SK-N-SH (cell line): ENCODE results near the gene PTPN2. TPM values are rescaled to one million over a fixed set of nuclear protein-coding genes. Genes with fewer than 3 reads are reported as not detected.

Experiments
- CTCF ChIA-PET: fragments of 300-600, 350-600 bp; formaldehyde crosslinking; extraction: SDS; loops from one replicate; lab custom pipeline; 2021; lab: Yijun Ruan, JAX
- POLR2A ChIA-PET: fragments of 350-600 bp; sonication (Branson Sonifier 250); formaldehyde crosslinking; extraction: SDS; loops from one replicate; lab custom pipeline; 2020; ENCODE audit warnings: antibody characterized with exemption, inconsistent platforms; lab: Yijun Ruan, JAX
- DNase-seq: peaks from one replicate; pipeline ENCODE4 v3.0.0; 2012
- H2AFZ ChIP-seq: fragments of 200-600 bp; sonication (generic); 2 replicates; pipeline ENCODE4 v1.8.1; 2016; ENCODE audit warnings: antibody characterized with exemption, mild to moderate bottlenecking, low read depth
- H3F3A ChIP-seq: fragments of 200-600 bp; sonication (generic); replicated peaks from 2 replicates; pipeline ENCODE3; 2016; ENCODE audit warnings: antibody characterized with exemption, mild to moderate bottlenecking; ENCODE audit not compliant: insufficient read depth
- H3K27ac ChIP-seq, 2 experiments: fragments of 200-500 bp in 1 of 2; fragments of 200-600 bp in 1 of 2; sonication (Bioruptor generic) in 1 of 2; sonication (generic), shearing (Covaris generic) in 1 of 2; 2 replicates each; pipeline versions ENCODE4 v1.5.1 to v1.6.1; 2014 to 2016; ENCODE audit warnings: low read depth in 2 of 2, inconsistent platforms in 1 of 2, low read length in 1 of 2, mild to moderate bottlenecking in 1 of 2, mixed read lengths in 1 of 2
- H3K27me3 ChIP-seq: fragments of 200-600 bp; sonication (generic), shearing (Covaris generic); 2 replicates; pipeline ENCODE4 v1.6.1; 2016; ENCODE audit warnings: mixed run types; ENCODE audit not compliant: insufficient read depth
- H3K36me3 ChIP-seq, 2 experiments: fragments of 200-500 bp in 1 of 2; fragments of 200-600 bp in 1 of 2; sonication (Bioruptor generic) in 1 of 2; sonication (generic) in 1 of 2; replicated peaks in 1 of 2; 2 replicates each; pipeline versions ENCODE3 to v1.5.1; 2014 to 2016; ENCODE audit warnings: low read length in 1 of 2, mild to moderate bottlenecking in 1 of 2; ENCODE audit not compliant: insufficient read depth in 2 of 2, control insufficient read depth in 1 of 2
- H3K4me1 ChIP-seq, 2 experiments: fragments of 200-500 bp in 1 of 2; fragments of 200-600 bp in 1 of 2; sonication (Bioruptor generic) in 1 of 2; sonication (generic), shearing (Covaris generic) in 1 of 2; 2 replicates each; pipeline versions ENCODE4 v1.5.1 to v1.6.1; 2014 to 2016; ENCODE audit warnings: low read depth in 1 of 2, low read length in 1 of 2, mixed run types in 1 of 2; ENCODE audit not compliant: insufficient read depth in 2 of 2, control insufficient read depth in 1 of 2
- H3K4me2 ChIP-seq: fragments of 200-600 bp; sonication (generic), shearing (Covaris generic); 2 replicates; pipeline ENCODE4 v1.6.1; 2017; ENCODE audit warnings: mixed run types
- H3K4me3 ChIP-seq, 2 experiments: fragments of 200-500 bp in 1 of 2; fragments of 200-600 bp in 1 of 2; sonication (Bioruptor generic) in 1 of 2; sonication (generic), shearing (Covaris generic) in 1 of 2; 2 replicates each; pipeline versions ENCODE4 v1.5.1 to v1.8.1; 2014 to 2016; ENCODE audit warnings: low read depth in 2 of 2, inconsistent platforms in 1 of 2, low read length in 1 of 2, mild to moderate bottlenecking in 1 of 2, mixed read lengths in 1 of 2, moderate library complexity in 1 of 2
- H3K79me2 ChIP-seq: fragments of 200-600 bp; sonication (generic); 2 replicates; pipeline ENCODE4 v1.8.1; 2017; ENCODE audit warnings: mild to moderate bottlenecking; ENCODE audit not compliant: insufficient read depth
- H3K9ac ChIP-seq: fragments of 200-600 bp; sonication (generic); 2 replicates; pipeline ENCODE4 v1.6.1; 2017; ENCODE audit warnings: mixed run types
- H3K9me2 ChIP-seq: fragments of 200-600 bp; sonication (generic); 2 replicates; pipeline ENCODE4 v1.6.1; 2017; ENCODE audit warnings: mixed run types
- H3K9me3 ChIP-seq: fragments of 200-600 bp; sonication (generic); 2 replicates; pipeline ENCODE4 v1.6.1; 2017; ENCODE audit warnings: mixed run types, mild to moderate bottlenecking, moderate library complexity
- H4K20me1 ChIP-seq: fragments of 200-600 bp; sonication (generic); 2 replicates; pipeline ENCODE4 v1.6.1; 2017; ENCODE audit warnings: mild to moderate bottlenecking, mixed run types; ENCODE audit not compliant: insufficient read depth
- CHD2 ChIP-seq: fragments of 150-350 bp; IDR thresholded peaks from 2 replicates; pipeline ENCODE4 v1.6.1; 2018; ENCODE audit warnings: low read length; ENCODE audit not compliant: partially characterized antibody
- ELF1 ChIP-seq: IDR thresholded peaks from 2 replicates; pipeline ENCODE4 v1.4.0; 2012
- EZH2phosphoT487 ChIP-seq: fragments of 200-600 bp; sonication (generic); IDR thresholded peaks from 2 replicates; pipeline ENCODE4 v1.6.1; 2017; ENCODE audit warnings: low read depth, mixed run types, mild to moderate bottlenecking, antibody characterized with exemption, moderate library complexity, borderline replicate concordance
- FOSL2 ChIP-seq: IDR thresholded peaks from 2 replicates; pipeline ENCODE4 v1.4.0; 2012; ENCODE audit warnings: low read depth, mild to moderate bottlenecking, moderate library complexity, borderline replicate concordance
- FOXJ3 ChIP-seq: sonication (generic); formaldehyde crosslinking; IDR thresholded peaks from 2 replicates; pipeline ENCODE4 v1.5.1; 2020; ENCODE audit warnings: mild to moderate bottlenecking, missing genetic modification reagents
- FOXM1 ChIP-seq: IDR thresholded peaks from 2 replicates; pipeline ENCODE4 v1.4.0; 2012; ENCODE audit warnings: low read depth, mild to moderate bottlenecking
- GABPA ChIP-seq: IDR thresholded peaks from 2 replicates; pipeline ENCODE4 v1.4.0; 2012; ENCODE audit warnings: low read depth, mild to moderate bottlenecking
- GATA2 ChIP-seq: sonication (generic); formaldehyde crosslinking; IDR thresholded peaks from 2 replicates; pipeline ENCODE4 v1.5.0; 2020; ENCODE audit warnings: mild to moderate bottlenecking, missing genetic modification reagents
- IRF3 ChIP-seq: fragments of 150-350 bp; IDR thresholded peaks from 2 replicates; pipeline ENCODE4 v1.6.1; 2016; ENCODE audit warnings: mild to moderate bottlenecking, low read depth, low read length
- MEF2A ChIP-seq: IDR thresholded peaks from 2 replicates; pipeline ENCODE4 v1.4.0; 2012; ENCODE audit warnings: low read depth, borderline replicate concordance
- MXI1 ChIP-seq: IDR thresholded peaks from 2 replicates; pipeline ENCODE4 v1.6.1; 2012; ENCODE audit warnings: mild to moderate bottlenecking, low read depth, low read length, improper control_type of control experiment
- RCOR1 ChIP-seq: fragments of 150-350 bp; IDR thresholded peaks from 2 replicates; pipeline ENCODE4 v1.6.1; 2017; ENCODE audit warnings: antibody characterized with exemption, low read length
- RFX5 ChIP-seq: IDR thresholded peaks from 2 replicates; pipeline ENCODE4 v1.6.1; 2012; ENCODE audit warnings: mild to moderate bottlenecking, improper control_type of control experiment, low read length
- TAF1 ChIP-seq: IDR thresholded peaks from 2 replicates; pipeline ENCODE4 v1.6.1; 2012; ENCODE audit warnings: low read depth, mild to moderate bottlenecking, low read length, moderate library complexity, borderline replicate concordance
- USF1 ChIP-seq: IDR thresholded peaks from 2 replicates; pipeline ENCODE4 v1.4.0; 2012; ENCODE audit warnings: low read depth, borderline replicate concordance
- USF2 ChIP-seq: fragments of 150-350 bp; IDR thresholded peaks from 2 replicates; pipeline ENCODE4 v1.6.1; 2017; ENCODE audit warnings: antibody characterized with exemption, low read length, low read depth, borderline replicate concordance
- YY1 ChIP-seq: IDR thresholded peaks from 2 replicates; pipeline ENCODE4 v1.4.0; 2012; ENCODE audit warnings: low read depth, mild to moderate bottlenecking
- WGBS: methylation state at CpG from one replicate; pipeline ENCODE4 v1.1.6; 2017; ENCODE audit warnings: low lambda C conversion rate; 5-methylcytosine and 5-hydroxymethylcytosine counted together
- polyA plus RNA-seq, 3 experiments: library from polyadenylated mRNA; depleted of rRNA; stranded (reverse); fragments of >200 nt; gene quantifications; 2 replicates each; pipeline ENCODE4 v1.2.3, GENCODE V29; 2012
- TF ChIP-seq, protein P1 (sequence below): IDR thresholded peaks from 2 replicates; pipeline ENCODE4 v1.4.0; 2012; ENCODE audit warnings: low read depth, borderline replicate concordance
- TF ChIP-seq, protein P2 (sequence below): IDR thresholded peaks from 2 replicates; pipeline ENCODE4; 2012

PTPN2 gene
- polyA plus RNA-seq, 1 of the 3 experiments (the other 2 are of a cell fraction) = 11.2 TPM

DNA sequence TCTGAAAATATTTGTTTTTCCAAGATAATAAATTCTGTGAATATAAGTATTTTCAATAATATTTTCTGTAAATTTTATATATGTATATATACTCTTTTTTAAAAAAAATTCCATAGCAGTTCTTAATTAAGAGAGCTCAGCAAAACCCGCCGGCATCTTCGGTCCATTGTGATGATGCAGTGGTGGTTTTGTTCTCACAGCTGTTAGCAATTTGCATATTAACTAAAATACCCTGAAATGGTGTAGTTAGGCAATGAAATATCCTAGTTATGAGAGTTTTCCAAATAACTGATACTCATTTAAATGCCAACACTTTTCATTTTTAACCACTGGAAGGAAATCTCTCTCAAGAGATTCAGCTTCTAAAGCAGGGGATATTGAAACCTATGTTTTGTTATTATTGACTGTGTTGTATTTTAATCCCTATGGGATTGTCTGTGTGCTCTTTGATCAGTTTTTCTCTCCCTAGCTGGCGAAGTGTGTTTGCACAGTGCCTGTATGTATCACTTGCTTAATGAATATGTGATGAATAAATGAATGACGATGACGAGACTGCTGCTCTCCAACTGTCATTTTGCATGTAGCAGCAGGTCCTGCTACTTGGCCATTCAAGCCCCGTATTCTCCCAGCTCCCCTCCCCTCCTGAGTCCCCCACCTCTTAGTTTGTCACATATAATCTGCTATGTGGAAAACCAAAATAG, 138.8 kb downstream of the PTPN2 start:
- WGBS = 86% methylated on average over 7 of the region's 7 CpGs
- no peaks in the 10 kb centered on the region for H3K9me2 ChIP-seq
- no peaks in the 10 kb centered on the region; a peak in 2 of 4 replicates for H3K4me1 ChIP-seq
- H2AFZ ChIP-seq = no peak overlapping the region
- no peak overlapping the region for H3K9ac ChIP-seq
- POLR2A ChIA-PET = interaction anchor here (0.6 kb wide), 1 partner anchor 22 kb away, joined by 4 read pairs; no protein-coding TSS in a partner anchor
- H3K4me3 ChIP-seq = no peak overlapping the region
- TF ChIP-seq YY1 = no peak
- no peak for TF ChIP-seq MXI1
- TF ChIP-seq FOXJ3 (CRISPR knock-in tag) = no peak
- TF ChIP-seq GATA2 = no peak
- TF ChIP-seq IRF3 = no peak
- TF ChIP-seq, protein P1, sequence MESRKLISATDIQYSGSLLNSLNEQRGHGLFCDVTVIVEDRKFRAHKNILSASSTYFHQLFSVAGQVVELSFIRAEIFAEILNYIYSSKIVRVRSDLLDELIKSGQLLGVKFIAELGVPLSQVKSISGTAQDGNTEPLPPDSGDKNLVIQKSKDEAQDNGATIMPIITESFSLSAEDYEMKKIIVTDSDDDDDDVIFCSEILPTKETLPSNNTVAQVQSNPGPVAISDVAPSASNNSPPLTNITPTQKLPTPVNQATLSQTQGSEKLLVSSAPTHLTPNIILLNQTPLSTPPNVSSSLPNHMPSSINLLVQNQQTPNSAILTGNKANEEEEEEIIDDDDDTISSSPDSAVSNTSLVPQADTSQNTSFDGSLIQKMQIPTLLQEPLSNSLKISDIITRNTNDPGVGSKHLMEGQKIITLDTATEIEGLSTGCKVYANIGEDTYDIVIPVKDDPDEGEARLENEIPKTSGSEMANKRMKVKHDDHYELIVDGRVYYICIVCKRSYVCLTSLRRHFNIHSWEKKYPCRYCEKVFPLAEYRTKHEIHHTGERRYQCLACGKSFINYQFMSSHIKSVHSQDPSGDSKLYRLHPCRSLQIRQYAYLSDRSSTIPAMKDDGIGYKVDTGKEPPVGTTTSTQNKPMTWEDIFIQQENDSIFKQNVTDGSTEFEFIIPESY = no peak
- TF ChIP-seq MEF2A = no peak
- no peak for TF ChIP-seq FOXM1
- no peak for TF ChIP-seq RFX5
- no peak for TF ChIP-seq RCOR1
- TF ChIP-seq USF2 = no peak
- TF ChIP-seq EZH2phosphoT487 = no peak
- TF ChIP-seq CHD2 = no peak
- no peak for TF ChIP-seq TAF1
- TF ChIP-seq USF1 = no peak
- TF ChIP-seq FOSL2 = no peak
- TF ChIP-seq, protein P2, sequence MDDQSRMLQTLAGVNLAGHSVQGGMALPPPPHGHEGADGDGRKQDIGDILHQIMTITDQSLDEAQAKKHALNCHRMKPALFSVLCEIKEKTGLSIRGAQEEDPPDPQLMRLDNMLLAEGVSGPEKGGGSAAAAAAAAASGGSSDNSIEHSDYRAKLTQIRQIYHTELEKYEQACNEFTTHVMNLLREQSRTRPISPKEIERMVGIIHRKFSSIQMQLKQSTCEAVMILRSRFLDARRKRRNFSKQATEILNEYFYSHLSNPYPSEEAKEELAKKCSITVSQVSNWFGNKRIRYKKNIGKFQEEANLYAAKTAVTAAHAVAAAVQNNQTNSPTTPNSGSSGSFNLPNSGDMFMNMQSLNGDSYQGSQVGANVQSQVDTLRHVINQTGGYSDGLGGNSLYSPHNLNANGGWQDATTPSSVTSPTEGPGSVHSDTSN = no peak
- no peak for TF ChIP-seq GABPA
- no peak for TF ChIP-seq ELF1
- no peaks in the 10 kb centered on the region for H3K27me3 ChIP-seq
- CTCF ChIA-PET = interaction anchor here (0.6 to 13.1 kb wide), 12 partner anchors 13 to 195 kb away, joined by 3 to 124 read pairs (median 6); no protein-coding TSS in a partner anchor
- H3K9me3 ChIP-seq = no peaks in the 10 kb centered on the region
- peaks cover 15% of the 10 kb centered on the region for H3F3A ChIP-seq
- H4K20me1 ChIP-seq = no peaks in the 10 kb centered on the region
- H3K4me2 ChIP-seq = no peak overlapping the region
- no peak overlapping the region for H3K27ac ChIP-seq
- DNase-seq = no peak
- H3K36me3 ChIP-seq = no peaks in the 10 kb centered on the region
- no peaks in the 10 kb centered on the region for H3K79me2 ChIP-seq
